ENCODE data around the gene CAMK2D.

The CAMK2D gene

GRCh38 chr4:113537628-113538027 lies 223.9 kb downstream of the CAMK2D start:
- DNase-seq (ENCODE audit: extremely low read depth in 1 of 2, low read depth in 1 of 2): no peak

GRCh38 chr4:113537203-113537602 lies 224.3 kb downstream of the CAMK2D start:
- no peak for DNase-seq (ENCODE audit: extremely low read depth in 1 of 2, low read depth in 1 of 2)

GRCh38 chr4:113534711-113535110 lies 226.8 kb downstream of the CAMK2D start:
- no peak for DNase-seq (ENCODE audit: extremely low read depth in 1 of 2, low read depth in 1 of 2)

GRCh38 chr4:113531572-113531971 lies 230.0 kb downstream of the CAMK2D start:
- DNase-seq (ENCODE audit: extremely low read depth in 1 of 2, low read depth in 1 of 2): no peak

- no peak for DNase-seq (ENCODE audit: extremely low read depth in 1 of 2, low read depth in 1 of 2)
Observed at GRCh38 chr4:113528395-113528794, 233.1 kb downstream of the CAMK2D start.

GRCh38 chr4:113525521-113525920 lies 236.0 kb downstream of the CAMK2D start:
- DNase-seq (ENCODE audit: extremely low read depth in 1 of 2, low read depth in 1 of 2): no peak

GRCh38 chr4:113524505-113525186 lies 236.9 kb downstream of the CAMK2D start:
- DNase-seq (ENCODE audit: extremely low read depth in 1 of 2, low read depth in 1 of 2): no peak

GRCh38 chr4:113524096-113524495 lies 237.4 kb downstream of the CAMK2D start:
- DNase-seq (ENCODE audit: extremely low read depth in 1 of 2, low read depth in 1 of 2): no peak

- no peak for DNase-seq (ENCODE audit: extremely low read depth in 1 of 2, low read depth in 1 of 2)
Observed at GRCh38 chr4:113522433-113522832, 239.1 kb downstream of the CAMK2D start.

GRCh38 chr4:113513382-113513781 lies 248.2 kb downstream of the CAMK2D start:
- DNase-seq (ENCODE audit: extremely low read depth in 1 of 2, low read depth in 1 of 2): no peak

- no peak for DNase-seq (ENCODE audit: extremely low read depth in 1 of 2, low read depth in 1 of 2)
Observed at GRCh38 chr4:113512880-113513279, 248.7 kb downstream of the CAMK2D start.

- DNase-seq (ENCODE audit: extremely low read depth in 1 of 2, low read depth in 1 of 2): no peak
Observed at GRCh38 chr4:113511944-113512343, 249.6 kb downstream of the CAMK2D start.

GRCh38 chr4:113509851-113510250 lies 251.7 kb downstream of the CAMK2D start:
- DNase-seq (ENCODE audit: extremely low read depth in 1 of 2, low read depth in 1 of 2): no peak

- DNase-seq (ENCODE audit: extremely low read depth in 1 of 2, low read depth in 1 of 2): no peak
Observed at GRCh38 chr4:113505044-113505443, 256.5 kb downstream of the CAMK2D start.

- no peak for DNase-seq (ENCODE audit: extremely low read depth in 1 of 2, low read depth in 1 of 2)
Observed at GRCh38 chr4:113504422-113504821, 257.1 kb downstream of the CAMK2D start.

GRCh38 chr4:113503691-113504090 lies 257.8 kb downstream of the CAMK2D start:
- DNase-seq (ENCODE audit: extremely low read depth in 1 of 2, low read depth in 1 of 2): no peak

- DNase-seq (ENCODE audit: extremely low read depth in 1 of 2, low read depth in 1 of 2): no peak
Observed at GRCh38 chr4:113502906-113503305, 258.6 kb downstream of the CAMK2D start.

- no peak for DNase-seq (ENCODE audit: extremely low read depth in 1 of 2, low read depth in 1 of 2)
Observed at GRCh38 chr4:113502476-113502875, 259.1 kb downstream of the CAMK2D start.

GRCh38 chr4:113500424-113500823 lies 261.1 kb downstream of the CAMK2D start:
- no peak for DNase-seq (ENCODE audit: extremely low read depth in 1 of 2, low read depth in 1 of 2)

GRCh38 chr4:113499696-113500095 lies 261.8 kb downstream of the CAMK2D start:
- DNase-seq (ENCODE audit: extremely low read depth in 1 of 2, low read depth in 1 of 2): no peak

GRCh38 chr4:113499166-113499565 lies 262.4 kb downstream of the CAMK2D start:
- DNase-seq (ENCODE audit: extremely low read depth in 1 of 2, low read depth in 1 of 2): no peak

- DNase-seq (ENCODE audit: extremely low read depth in 1 of 2, low read depth in 1 of 2): no peak
Observed at GRCh38 chr4:113497154-113497884, 264.2 kb downstream of the CAMK2D start.

Measured in activated CD8-positive, alpha-beta memory T cell treated with anti-CD3 and anti-CD28 coated beads for 1 hour (primary cell).